Smooth muscle cell (in vitro differentiated cells): Measurements from ENCODE around the gene COX7A2. TPM values are rescaled to one million over a fixed set of nuclear protein-coding genes. Genes with fewer than 3 reads are reported as not detected.
A peak's percentile ranks its signal among the peaks of the same experiment; 100 is the strongest.

Experiments
- DNase-seq: peaks from one replicate; lab custom pipeline; 2025; ENCODE audit not compliant: unreplicated experiment; lab: John Stamatoyannopoulos, UW
- H2AFZ ChIP-seq: fragments of 200-600 bp; sonication (generic); 2 replicates; pipeline ENCODE4 v1.6.0; 2016; ENCODE audit warnings: antibody characterized with exemption, low read depth, mild to moderate bottlenecking
- H3F3A ChIP-seq: fragments of 200-600 bp; sonication (generic); 2 replicates; pipeline ENCODE4 v1.6.0; 2017; ENCODE audit warnings: antibody characterized with exemption, low read depth
- H3K27ac ChIP-seq: fragments of 200-600 bp; sonication (generic); 2 replicates; pipeline ENCODE4 v1.5.1; 2016; ENCODE audit warnings: low read depth, mild to moderate bottlenecking
- H3K27me3 ChIP-seq: fragments of 200-600 bp; sonication (generic); 2 replicates; pipeline ENCODE4 v1.6.1; 2016; ENCODE audit warnings: low read depth, mild to moderate bottlenecking
- H3K36me3 ChIP-seq: fragments of 200-600 bp; sonication (generic); 2 replicates; pipeline ENCODE4 v1.5.1; 2016; ENCODE audit warnings: low read depth
- H3K4me1 ChIP-seq: fragments of 200-600 bp; sonication (generic); 2 replicates; pipeline ENCODE4 v1.5.1; 2016; ENCODE audit warnings: low read depth
- H3K4me2 ChIP-seq: fragments of 200-600 bp; sonication (generic); 2 replicates; pipeline ENCODE4 v1.6.0; 2016; ENCODE audit warnings: mild to moderate bottlenecking
- H3K4me3 ChIP-seq: fragments of 200-600 bp; sonication (generic); 2 replicates; pipeline ENCODE4 v1.5.1; 2016; ENCODE audit warnings: mild to moderate bottlenecking
- H3K79me2 ChIP-seq: fragments of 200-600 bp; sonication (generic); 2 replicates; pipeline ENCODE4 v1.6.0; 2016; ENCODE audit warnings: low read depth, mild to moderate bottlenecking
- H3K9ac ChIP-seq: fragments of 200-600 bp; sonication (generic); 2 replicates; pipeline ENCODE4 v1.6.0; 2016; ENCODE audit warnings: low read depth
- H3K9me3 ChIP-seq: fragments of 200-600 bp; sonication (generic); replicated peaks from 2 replicates; pipeline ENCODE4 v1.5.1; 2016; ENCODE audit warnings: low read depth
- H4K20me1 ChIP-seq: fragments of 200-600 bp; sonication (generic); 2 replicates; pipeline ENCODE4 v1.6.0; 2016; ENCODE audit warnings: low read depth
- WGBS: methylation state at CpG from one replicate; pipeline ENCODE4 v1.1.7; 2016; ENCODE audit warnings: low lambda C conversion rate; 5-methylcytosine and 5-hydroxymethylcytosine counted together
- polyA plus RNA-seq: library from polyadenylated mRNA; unstranded; fragments of >200 nt; fragmentation: Nextera tagmentation; extraction: Ambion mirVana; gene quantifications from 2 replicates; pipeline ENCODE4 v1.2.1, GENCODE V29; 2016
- total RNA-seq: library from RNA; depleted of rRNA; stranded (reverse); fragments of >200 nt; gene quantifications from 2 replicates; pipeline ENCODE4 v1.2.3, GENCODE V29; 2014
- TF ChIP-seq, protein P1 (sequence below): fragments of 200-600 bp; sonication (generic); IDR thresholded peaks from 2 replicates; pipeline ENCODE4 v1.5.1; 2017; ENCODE audit warnings: borderline replicate concordance, mild to moderate bottlenecking, antibody characterized with exemption; ENCODE audit not compliant: insufficient read depth, poor library complexity, severe bottlenecking

The COX7A2 gene
- total RNA-seq (321 and 1,287 TPM in 2 replicates), polyA plus RNA-seq (771 and 802 TPM in 2 replicates)

- WGBS: under 1% methylated on average over 36 of the region's 36 CpGs
These were observed at the start of gene COX7A2 for GRCh38 chr6:75243333-75244062. COX7A2 (minus strand) TSS chr6:75243801; CDS start chr6:75243734, 67 bp downstream.

GRCh38 chr6:75292555-75292954 lies 49.0 kb upstream of the COX7A2 start:
- Histone ChIP-seq H2AFZ (no peak overlapping the region), H4K20me1 (no peaks in the 10 kb centered on the region), H3K79me2 (peaks cover 2% of the 10 kb centered on the region), H3K27ac (no peak overlapping the region), H3K4me2 (no peak overlapping the region), H3K4me3 (no peak overlapping the region), H3F3A (no peaks in the 10 kb centered on the region), H3K9ac (no peak overlapping the region), H3K36me3 (no peaks in the 10 kb centered on the region), H3K9me3 (no peaks in the 10 kb centered on the region), H3K27me3 (no peaks in the 10 kb centered on the region), H3K4me1 (peaks cover 2% of the 10 kb centered on the region)
- TF ChIP-seq, protein P1, sequence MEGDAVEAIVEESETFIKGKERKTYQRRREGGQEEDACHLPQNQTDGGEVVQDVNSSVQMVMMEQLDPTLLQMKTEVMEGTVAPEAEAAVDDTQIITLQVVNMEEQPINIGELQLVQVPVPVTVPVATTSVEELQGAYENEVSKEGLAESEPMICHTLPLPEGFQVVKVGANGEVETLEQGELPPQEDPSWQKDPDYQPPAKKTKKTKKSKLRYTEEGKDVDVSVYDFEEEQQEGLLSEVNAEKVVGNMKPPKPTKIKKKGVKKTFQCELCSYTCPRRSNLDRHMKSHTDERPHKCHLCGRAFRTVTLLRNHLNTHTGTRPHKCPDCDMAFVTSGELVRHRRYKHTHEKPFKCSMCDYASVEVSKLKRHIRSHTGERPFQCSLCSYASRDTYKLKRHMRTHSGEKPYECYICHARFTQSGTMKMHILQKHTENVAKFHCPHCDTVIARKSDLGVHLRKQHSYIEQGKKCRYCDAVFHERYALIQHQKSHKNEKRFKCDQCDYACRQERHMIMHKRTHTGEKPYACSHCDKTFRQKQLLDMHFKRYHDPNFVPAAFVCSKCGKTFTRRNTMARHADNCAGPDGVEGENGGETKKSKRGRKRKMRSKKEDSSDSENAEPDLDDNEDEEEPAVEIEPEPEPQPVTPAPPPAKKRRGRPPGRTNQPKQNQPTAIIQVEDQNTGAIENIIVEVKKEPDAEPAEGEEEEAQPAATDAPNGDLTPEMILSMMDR: no peak
- WGBS: 90% methylated on average over 2 of the region's 2 CpGs
- DNase-seq: no peak

More at GRCh38 chr6:75243333-75244062, at the start of gene COX7A2:
- H3K4me2 ChIP-seq: peak within 1 kb of the TSS; percentile 89
- H3K27ac ChIP-seq: peak within 1 kb of the TSS; percentile 86
- H3K9me3 ChIP-seq: no peaks in the 10 kb centered on the region
- peak within 1 kb of the TSS; percentile 85 for H2AFZ ChIP-seq
- no peaks in the 10 kb centered on the region for H3F3A ChIP-seq
- peaks cover 40% of the 10 kb centered on the region for H3K79me2 ChIP-seq
- H4K20me1 ChIP-seq: peaks cover 34% of the 10 kb centered on the region
- no peaks in the 10 kb centered on the region for H3K27me3 ChIP-seq
- H3K4me3 ChIP-seq: peak within 1 kb of the TSS; percentile 84
- TF ChIP-seq, protein P1: no peak
- H3K9ac ChIP-seq: peak within 1 kb of the TSS; percentile 93
- peaks cover 9% of the 10 kb centered on the region for H3K36me3 ChIP-seq
- DNase-seq: peak; percentile 49
- H3K4me1 ChIP-seq: peaks cover 24% of the 10 kb centered on the region

- Histone ChIP-seq H3F3A (no peaks in the 10 kb centered on the region), H3K4me3 (no peak overlapping the region), H2AFZ (no peak overlapping the region), H3K36me3 (no peaks in the 10 kb centered on the region), H3K9ac (no peak overlapping the region), H3K4me1 (no peaks in the 10 kb centered on the region), H3K79me2 (peaks cover 4% of the 10 kb centered on the region), H3K9me3 (no peaks in the 10 kb centered on the region), H3K27me3 (no peaks in the 10 kb centered on the region), H3K4me2 (no peak overlapping the region), H4K20me1 (no peaks in the 10 kb centered on the region), H3K27ac (no peak overlapping the region)
- WGBS: 88% methylated on average over 1 of the region's 1 CpG
- TF ChIP-seq, protein P1: no peak
- DNase-seq: no peak
These were observed 48.1 kb upstream of the COX7A2 start for GRCh38 chr6:75291744-75292143.

- Histone ChIP-seq H3K27ac (no peak overlapping the region), H2AFZ (no peak overlapping the region), H3F3A (no peaks in the 10 kb centered on the region), H3K9me3 (no peaks in the 10 kb centered on the region), H3K9ac (no peak overlapping the region), H3K79me2 (peaks cover 4% of the 10 kb centered on the region), H3K36me3 (no peaks in the 10 kb centered on the region), H3K4me2 (no peak overlapping the region), H3K4me3 (no peak overlapping the region), H3K27me3 (no peaks in the 10 kb centered on the region), H3K4me1 (no peaks in the 10 kb centered on the region), H4K20me1 (no peaks in the 10 kb centered on the region)
- TF ChIP-seq, protein P1: no peak
- 90% methylated on average over 2 of the region's 2 CpGs for WGBS
- no peak for DNase-seq
These were observed 47.7 kb upstream of the COX7A2 start for GRCh38 chr6:75291331-75291730.
